HG02870 (cell line): ENCODE data around the gene PCBP2.
"Not testable (repeated sequence)": the region's sequence is repeated elsewhere in the genome, so short reads cannot be mapped to it uniquely, and the experiment has no call there.

ENCODE experiments used
- ATAC-seq: cut with Tn5 transposase; IDR thresholded peaks from one replicate; pipeline ENCODE4 v1.9.1; 2021; ENCODE audit warnings: mild to moderate bottlenecking, moderate library complexity; ENCODE audit not compliant: unreplicated experiment

The PCBP2 gene

DNA sequence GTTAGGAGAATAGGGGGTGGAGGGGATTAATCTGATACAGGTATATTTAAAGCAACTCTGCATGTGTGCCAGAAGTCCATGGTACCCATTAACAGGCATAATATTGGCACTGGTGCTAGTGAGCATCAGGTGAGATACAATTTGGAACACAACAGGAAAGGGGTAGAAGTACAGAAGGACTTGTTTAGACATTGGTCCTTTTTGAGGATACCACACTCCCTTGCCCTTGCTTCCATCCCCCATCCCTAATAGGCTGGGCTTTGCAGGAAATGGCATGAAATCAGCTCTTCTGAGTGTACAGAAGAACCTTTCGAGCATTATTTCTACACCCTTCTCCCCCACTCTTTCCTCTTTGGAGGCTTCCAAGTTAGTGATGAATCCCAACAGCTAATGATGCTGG, 16.4 kb downstream of the PCBP2 start:
- no peak for ATAC-seq

DNA sequence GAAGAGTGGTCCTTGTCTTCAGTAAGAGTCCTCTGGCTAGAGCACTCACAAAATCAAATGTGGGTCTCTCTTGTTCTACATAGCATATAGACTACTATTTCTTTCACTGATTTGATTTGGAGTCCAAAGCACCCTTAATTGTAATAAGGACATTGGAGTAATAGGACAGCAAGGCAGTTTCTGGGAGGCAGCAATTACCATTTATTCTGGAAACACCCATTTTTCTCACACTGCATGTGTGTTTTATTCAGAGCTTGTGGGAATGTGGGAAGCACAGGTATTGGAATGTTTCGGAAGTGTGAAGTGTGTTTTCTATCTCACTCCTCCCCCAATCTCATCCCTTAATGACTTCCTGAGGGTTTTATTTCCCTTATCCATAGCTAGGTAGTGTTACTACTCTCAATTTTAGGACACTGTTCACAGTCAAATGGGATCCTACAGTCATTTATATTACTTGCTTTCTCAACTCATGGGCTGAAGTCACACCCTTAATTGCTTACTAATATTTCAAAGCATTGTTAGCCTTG, 20.2 kb downstream of the PCBP2 start:
- ATAC-seq, result no peak

DNA sequence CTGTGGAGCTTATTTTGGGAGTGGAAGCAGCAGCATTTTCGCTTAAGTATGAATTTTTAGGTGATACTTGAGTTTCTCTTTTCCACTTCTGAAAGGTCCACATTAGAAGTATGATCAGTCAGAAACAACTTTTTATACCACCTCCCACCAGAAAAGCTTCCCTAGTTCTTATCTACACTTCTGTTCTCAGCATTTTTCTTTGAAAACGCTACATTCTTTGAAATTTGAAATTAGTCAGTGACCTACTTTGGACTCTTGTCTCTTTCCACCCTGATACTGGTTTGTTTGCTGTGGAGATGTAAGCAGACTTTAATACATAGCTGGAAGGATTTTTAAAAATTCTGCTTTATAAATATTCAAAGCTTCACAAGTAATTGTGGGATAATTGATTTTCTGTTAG, 22.2 kb downstream of the PCBP2 start:
- no peak for ATAC-seq

DNA sequence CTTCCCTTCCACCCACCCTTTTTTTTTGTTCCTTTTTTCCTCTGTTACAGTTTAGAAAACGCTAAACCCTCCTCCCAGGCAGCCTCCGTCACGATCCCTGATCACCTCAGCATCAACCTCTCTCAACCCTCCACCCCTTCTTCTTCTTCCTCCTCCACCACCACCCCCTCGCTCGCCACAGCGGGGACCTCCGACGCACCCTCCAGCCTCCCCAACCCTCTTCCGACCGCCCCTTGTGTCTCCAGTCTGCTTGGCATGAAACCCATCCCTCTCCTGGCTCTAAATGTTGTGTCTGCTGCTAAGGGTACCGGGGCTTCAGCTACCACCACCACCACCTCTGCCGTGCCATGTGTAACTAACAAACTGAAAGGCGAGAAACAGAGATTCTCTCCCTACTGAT, 22.9 kb downstream of the PCBP2 start:
- no peak for ATAC-seq

DNA sequence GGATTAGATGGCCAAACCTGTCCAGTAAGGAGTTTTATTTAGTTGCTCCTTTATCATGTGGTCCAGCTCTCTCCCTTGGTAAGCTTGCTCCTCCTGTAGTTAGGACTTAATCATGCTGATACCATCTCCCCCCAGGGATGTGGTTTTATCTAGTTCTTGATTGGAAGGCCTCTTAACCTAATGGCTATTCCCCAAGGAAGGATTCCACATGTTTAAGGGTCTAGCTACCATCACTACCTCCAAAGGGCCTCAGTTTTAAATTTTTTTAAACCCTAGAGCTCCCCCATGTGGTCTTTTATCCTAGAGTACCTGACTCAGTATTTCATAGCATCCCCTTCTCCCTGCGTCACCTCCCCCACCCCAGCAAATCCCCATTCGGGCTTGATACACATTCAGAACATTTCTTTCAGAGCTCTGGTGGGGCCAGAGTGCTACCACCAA, 24.9 kb downstream of the PCBP2 start:
- ATAC-seq, result no peak

DNA sequence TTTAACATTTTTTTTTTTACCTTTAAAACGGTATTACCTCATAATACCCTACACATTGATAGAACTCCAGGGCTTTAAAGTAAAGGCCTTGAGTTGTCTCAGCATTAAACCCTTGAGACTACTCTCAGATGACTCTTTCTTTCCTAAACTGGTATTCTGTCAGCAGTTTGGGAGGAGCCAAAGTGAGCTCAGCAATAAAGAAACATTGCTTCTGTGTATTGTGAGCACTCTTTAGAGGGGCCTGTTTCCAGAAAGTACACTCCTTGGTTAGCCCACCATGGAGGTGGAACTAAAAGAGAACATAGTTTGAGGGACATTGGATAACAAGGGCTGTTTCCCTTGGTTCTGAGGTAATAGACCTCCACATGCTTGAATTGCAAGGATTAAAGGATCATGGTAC, 27.0 kb downstream of the PCBP2 start:
- no peak for ATAC-seq

DNA sequence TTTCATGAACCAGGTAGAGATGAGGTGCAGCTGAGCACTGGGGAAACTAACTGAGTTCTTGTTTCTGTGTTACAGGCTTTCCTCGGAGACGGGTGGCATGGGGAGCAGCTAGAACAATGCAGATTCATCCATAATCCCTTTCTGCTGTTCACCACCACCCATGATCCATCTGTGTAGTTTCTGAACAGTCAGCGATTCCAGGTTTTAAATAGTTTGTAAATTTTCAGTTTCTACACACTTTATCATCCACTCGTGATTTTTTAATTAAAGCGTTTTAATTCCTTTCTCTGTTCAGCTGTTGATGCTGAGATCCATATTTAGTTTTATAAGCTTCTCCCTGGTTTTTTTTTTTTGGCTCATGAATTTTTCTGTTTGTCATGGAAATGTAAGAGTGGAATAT, 27.4 kb downstream of the PCBP2 start:
- ATAC-seq, result no peak

DNA sequence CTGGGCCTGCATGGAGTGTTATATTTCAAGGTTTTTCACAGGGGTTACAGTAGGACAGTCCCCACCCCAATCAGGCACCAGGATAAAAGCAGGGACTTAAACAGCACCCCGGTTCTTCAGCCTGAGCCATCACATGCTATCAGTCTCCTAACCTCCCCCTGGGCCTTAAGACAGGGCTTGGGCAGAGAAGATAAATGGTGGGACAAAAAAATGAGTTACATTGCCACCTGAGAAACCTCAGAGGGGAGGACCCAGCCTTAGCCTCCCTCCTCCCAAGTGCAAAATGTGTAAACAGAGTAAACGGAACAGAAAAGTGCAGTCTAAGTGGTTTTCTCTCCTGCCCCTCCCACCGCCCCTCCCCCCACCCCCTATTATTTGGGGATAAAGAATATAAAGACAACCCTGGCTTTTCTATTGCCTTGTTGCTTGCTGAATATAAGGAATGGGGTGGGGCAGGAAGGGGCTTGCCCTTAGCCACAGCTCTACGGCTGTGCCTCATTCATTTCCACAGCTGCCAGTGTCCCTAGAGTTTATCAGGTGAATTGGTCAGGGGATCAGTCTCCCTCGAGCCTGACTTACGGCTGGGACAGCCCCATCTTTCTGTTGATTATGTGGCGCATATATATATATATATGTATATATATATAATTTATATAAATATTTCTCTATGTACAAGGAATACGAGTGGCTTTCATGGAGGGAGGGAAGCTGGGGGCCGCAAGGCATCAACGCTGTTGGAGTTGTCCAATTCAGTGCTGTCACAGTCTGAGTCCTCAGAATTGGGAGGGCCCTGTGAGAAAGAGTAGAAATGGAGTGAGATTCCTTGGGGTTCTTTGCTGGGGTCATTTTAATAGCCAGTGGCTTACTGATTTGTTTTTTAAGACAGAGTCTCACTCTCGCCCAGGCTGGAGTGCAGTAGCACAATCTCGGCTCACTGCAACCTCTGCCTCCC, 28.9 kb downstream of the PCBP2 start:
- ATAC-seq, result no peak

DNA sequence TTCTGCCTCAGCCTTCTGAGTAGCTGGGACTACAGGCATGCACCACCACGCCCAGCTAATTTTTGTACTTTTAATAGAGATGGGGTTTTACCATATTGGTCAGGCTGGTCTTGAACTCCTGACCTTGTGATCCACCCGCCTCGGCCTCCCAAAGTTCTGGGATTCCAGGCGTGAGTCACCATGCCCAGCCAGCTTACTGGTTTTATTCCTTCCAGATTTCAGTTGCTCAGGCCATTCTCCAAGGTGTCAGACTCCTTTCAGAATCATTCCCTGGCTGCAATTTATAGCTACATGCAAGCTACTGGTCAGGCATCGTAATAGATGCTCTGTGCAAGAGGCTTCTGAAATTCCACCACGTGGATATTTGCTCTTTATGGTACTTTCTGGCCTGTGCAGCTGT, 29.6 kb downstream of the PCBP2 start:
- not testable (repeated sequence) for ATAC-seq

DNA sequence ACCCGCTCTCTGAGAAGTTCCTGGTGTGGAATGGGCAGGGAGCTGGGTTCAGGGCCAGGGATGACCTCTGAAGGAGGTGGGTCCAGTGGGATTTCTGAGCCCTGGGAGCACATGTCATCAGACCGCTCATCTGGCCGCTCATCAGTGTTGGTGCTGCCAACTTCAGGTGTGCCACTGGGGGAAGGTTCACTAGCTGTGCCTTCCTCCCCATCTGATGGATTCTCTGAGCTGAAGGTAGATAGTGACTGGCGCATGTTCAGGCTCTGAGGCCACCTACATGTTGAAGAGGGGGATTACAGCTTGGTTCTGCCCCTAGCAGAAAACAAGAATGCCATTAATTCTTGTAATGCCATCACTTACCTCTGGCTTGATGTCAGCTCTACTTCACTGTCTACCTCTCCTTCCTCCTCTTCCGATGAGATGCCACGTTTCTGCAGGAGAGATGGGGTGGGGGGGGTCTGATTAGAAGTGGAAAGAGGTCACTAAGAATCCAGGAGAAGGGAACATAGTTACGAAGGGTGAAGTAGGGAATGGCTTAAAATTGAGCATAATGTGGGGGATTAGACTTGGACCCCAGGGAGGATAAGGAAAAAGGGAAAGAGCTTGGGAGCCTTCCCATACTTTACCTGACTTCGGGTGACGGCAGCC, 30.2 kb downstream of the PCBP2 start:
- ATAC-seq, result no peak

DNA sequence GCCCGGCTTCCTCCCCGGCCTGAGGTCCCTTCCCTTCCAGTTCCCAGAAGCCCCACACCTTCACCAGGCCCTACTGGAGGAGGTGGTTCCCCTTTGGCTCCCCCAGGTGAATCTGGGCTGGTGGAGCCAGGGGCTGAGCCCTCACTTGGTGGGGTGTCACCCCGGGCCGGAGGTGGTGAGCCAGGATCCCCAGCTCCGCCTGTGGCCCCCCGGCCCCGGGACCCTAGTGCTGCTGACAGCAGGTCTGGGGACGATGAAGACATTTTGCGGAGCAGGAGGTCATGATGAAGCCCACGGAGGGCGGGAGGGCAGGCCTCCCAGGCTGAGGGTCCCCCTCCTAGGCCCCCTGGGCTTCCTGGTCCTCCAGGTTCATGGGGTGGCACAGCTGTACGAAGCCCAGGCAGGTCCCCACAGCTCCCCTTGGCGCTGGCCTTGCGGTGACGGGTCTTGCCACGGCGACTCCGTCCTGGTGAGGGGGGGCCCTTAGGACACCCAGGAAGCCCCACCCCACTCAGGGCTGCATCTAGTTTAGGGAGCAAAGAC, 30.8 kb downstream of the PCBP2 start:
- no peak for ATAC-seq

DNA sequence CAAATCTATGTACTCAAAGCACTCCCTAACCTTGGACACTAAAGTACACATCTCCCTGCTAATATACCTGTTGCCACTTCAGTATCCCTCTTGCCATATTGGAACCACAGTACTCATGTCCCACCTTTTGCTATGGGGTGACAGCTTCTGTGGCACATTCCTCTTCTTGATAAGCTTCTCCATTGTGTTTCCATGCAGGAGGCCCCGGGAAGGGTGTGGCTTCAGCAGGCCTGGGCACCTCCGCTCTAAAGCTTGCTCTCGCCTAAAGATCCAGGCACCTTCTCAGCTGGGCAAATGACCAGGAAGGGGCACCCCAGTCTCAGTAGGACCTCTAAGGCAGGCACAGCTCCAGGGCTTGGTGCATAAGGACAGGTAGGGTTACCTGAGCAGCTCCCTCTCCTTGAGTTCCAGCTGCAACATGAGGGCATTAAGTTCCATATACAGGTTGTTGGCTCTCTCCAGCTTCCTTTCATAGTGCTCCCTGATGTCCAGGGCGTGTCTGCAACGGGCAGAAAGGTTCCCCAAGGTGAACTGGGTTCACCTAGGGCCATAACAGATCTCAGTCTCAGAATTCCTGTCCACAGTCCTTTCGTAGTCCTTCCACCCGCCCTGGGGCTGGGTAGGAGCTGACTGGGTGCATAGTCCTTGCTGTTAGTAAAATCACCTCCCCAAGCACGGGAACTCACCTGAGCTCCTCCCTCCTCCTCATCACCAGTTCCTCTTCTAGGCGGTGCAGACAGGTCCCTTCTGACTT, 31.5 kb downstream of the PCBP2 start:
- ATAC-seq, result no peak

DNA sequence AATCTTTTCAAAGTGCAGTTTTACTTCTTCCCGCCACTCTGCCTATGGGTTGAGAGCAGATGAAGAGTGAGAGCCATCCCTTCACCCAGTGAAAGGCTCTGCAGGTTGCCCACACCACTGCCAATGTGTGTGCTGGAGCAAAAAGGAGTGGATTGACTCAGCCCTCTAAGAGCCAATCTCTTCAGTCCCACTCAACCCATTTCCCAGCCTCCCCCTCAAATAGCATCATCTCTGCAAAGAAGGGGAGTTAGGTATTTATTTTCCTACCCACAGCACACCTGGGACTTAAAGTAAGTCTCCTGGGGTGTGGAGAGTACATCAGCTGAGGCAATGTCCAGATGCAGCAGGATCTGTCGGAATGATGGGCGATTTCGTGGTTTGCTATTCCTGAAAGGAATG, 32.1 kb downstream of the PCBP2 start:
- ATAC-seq, result no peak

DNA sequence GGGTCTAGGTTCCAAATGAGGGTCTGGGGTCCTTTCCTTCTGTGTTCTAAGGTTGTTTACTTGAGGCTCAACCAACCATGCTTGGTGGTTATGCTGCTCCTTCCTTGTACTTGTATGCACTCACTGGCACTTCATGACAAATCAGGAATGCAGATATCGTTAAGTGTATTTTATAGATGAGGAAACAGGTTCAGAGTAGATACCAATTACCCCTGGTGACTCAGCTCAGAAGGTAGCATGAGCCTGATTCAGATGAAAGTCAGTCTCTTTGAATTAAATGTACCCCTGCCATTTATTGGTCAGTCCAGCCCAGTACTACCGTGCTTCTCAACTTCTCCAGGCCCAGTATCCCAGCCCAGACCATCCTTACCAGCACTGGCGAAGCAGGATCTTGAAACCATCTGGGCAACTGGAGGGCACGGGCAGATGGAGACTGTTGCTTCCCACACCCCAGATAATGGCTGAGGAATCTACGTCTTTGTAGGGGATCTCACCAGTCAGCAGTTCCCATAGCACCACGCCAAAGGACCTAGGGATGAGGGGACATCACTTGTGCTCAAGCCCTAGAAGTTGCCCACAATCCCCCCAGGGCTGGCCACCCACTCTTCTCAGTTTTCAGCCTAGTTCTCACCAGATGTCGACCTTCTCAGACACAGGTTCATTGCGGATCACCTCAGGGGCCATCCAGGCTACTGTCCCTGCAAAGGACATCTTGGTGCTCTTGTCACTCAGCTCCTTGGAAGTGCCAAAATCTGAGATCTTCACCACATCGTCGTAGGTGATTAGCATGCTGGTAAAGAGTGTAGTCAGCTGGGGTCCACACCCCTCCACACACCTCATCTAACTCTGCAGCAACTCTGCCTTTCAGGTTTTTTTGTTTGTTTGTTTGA, 33.0 kb downstream of the PCBP2 start:
- ATAC-seq, result no peak

DNA sequence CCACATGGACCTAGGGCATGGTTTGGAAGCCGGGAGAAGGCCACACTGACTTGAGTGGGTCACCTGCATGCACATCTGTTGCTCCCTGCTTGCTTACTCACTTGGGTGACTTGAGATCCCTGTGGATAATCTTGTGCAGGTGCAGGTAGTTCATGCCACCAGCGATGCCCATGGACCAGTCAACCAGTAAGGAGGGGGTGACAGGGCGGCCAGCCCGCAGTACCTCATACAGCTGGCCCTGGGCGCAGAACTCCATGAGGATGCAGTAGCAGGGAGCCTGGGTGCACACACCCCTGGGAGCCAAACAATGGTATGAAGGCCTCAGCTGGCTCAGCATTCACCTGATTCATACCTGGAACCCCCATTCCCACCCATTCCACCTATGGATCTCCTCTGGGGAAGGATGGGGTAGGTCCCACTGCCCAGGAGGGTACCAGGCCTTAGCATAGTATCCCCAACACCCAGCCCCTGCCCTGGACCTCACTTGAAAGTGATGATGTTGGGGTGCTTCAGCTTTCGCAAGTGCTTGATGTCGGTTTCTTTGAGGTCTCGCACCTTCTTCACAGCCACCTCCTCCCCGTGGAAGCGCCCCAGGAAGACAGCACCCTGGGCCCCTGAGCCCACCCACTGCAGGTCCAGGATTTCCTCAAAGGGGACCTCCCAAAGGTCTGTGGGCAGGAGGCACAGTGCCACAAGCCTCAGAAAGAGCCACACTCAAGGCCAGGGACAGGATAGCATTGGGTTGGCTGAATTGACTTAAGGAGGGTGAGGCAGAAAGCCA, 34.2 kb downstream of the PCBP2 start:
- no peak for ATAC-seq

DNA sequence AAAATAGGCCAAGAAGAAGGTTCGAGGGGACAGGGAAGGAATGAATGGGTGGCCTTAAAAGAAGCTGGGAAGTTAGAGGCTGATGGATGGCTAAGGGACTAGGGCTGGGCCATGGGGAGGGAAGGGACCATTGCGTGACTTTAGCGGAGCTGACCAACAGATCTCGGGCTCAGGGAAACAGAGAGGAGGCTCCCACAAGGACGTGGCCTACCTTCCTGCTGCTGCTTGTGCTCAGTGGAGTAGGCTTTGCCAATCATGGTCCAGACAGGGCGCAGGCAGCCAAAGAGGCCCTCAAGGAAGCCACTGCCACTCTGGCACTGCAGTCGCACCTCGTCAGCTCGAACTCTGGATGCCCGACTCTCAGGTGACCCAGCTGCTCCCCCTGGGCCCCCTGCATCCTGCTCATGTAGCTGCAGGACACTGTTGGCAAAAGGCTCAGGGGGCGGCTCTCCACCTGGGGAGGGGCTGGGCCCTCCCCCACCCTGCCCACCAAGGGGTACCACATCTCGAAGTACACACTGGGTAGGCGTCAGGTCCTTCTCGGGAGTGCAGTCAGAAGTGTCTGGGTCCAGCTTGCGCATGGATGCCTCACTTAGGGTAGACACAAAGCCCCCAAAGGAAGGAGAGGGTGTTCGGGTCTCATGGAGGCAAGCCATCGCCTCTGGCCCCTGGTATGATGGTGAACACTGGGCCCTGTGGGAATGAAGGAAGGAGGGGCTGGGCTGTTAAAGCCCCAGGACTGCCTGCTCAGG, 35.0 kb downstream of the PCBP2 start:
- ATAC-seq, result no peak

DNA sequence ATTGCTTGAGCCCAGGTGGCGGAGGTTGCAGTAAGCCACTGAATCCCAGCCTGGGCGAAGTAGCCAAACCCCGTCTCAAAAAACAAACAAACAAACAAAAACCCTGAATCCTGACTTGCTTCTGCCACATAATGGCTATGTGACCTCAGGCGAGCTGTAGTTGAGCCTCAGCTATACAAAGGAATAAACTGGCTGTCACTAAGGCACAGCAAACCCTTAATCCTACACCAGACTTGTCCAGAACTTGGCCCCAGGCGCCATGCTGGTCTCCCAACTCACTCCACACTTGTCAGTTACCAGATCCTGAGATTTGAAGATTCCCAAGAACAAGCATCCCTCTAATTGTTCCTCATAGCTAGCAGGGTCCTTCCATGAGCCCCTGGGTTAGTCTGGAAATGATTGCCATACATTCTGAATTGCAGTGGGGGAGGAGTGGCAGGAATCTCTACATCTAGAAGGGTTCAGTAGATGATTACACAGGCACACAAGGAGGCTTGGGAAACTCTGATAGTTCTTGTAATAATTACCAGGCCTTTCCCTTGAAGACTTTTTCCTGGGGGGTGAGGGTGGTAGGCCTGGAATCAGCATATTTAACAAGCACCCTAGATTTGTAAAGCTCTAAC, 37.5 kb downstream of the PCBP2 start:
- ATAC-seq, result no peak

DNA sequence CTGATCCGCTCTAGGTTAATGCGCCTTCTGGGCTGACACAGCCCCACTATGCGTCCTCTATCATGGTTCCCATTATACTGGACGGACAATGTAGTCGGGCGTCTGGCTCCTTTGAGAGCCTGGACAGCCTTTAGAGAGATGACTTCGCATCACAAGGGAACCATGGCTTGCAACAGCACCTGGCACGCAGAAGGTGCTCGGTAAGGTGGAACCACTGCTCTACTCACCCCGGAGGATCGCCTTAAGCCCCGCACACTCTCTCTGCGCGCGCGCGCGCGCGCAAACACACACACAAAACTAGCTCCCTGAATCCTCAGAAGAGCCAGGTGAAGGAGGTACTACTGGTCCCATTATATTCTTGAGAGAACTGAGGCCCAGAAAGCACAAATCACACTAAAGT, 40.3 kb downstream of the PCBP2 start:
- ATAC-seq, result no peak
